Sigmoid colon (tissue), 4 donors: ENCODE measurements around the gene NUDT6.

Experiments used
- EP300 ChIP-seq, 4 donors: sonication (generic); formaldehyde crosslinking; IDR thresholded peaks; one replicate each; pipeline ENCODE4 v1.6.1; 2017; ENCODE audit warnings: antibody characterized with exemption in 4 of 4
- POLR2A ChIP-seq, 2 donors: fragments of 450-650 bp; IDR thresholded peaks; one replicate each; pipeline ENCODE4 v1.6.1; 2016; ENCODE audit warnings: antibody characterized with exemption in 2 of 2, mild to moderate bottlenecking in 2 of 2, moderate library complexity in 2 of 2
- TF ChIP-seq, protein P1 (sequence below), 4 experiments: fragments of 450-650 bp in 3 of 4; fragments of 200-600 bp in 1 of 4; IDR thresholded peaks; one replicate each; pipeline ENCODE4 v1.5.1; 2016 to 2019; ENCODE audit warnings: antibody characterized with exemption in 4 of 4, mild to moderate bottlenecking in 3 of 4, moderate library complexity in 2 of 4

DNA sequence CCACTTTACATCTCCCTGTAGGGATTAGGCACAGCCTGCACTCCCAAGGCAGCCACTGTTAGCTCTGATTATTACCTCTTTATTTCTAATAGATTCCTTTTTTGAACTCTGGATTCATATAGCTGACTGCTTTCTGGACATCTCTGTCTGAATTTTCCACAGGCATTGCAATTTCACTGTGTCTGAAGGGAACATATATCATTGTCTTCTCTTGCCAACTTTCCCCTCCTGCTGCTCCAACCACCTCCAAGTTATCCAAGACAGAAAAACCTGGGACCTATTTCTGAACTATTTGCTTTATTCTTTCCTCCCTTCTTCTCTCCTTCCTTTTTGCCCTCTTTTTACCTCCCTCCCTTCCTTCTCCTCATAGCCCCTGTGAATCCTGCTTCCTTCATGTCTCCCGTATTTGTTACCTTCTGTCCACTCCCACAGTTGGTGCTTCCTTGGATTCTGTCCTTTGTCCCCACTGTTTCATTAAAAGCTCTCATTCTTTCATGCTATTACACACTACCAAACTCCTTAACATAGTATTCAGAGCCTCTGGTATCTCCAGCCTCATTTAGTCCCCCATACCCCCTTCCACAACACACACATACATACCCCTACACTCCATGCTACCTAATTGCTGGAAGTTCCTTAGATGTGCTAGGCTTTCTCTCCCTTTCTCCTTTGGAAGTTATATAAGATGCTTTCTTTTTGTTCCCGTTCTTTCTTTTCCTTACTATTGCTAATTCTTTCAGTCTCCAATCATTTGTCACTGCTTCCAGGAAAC is 61.0 kb downstream of the NUDT6 start:
- TF ChIP-seq, protein P1, sequence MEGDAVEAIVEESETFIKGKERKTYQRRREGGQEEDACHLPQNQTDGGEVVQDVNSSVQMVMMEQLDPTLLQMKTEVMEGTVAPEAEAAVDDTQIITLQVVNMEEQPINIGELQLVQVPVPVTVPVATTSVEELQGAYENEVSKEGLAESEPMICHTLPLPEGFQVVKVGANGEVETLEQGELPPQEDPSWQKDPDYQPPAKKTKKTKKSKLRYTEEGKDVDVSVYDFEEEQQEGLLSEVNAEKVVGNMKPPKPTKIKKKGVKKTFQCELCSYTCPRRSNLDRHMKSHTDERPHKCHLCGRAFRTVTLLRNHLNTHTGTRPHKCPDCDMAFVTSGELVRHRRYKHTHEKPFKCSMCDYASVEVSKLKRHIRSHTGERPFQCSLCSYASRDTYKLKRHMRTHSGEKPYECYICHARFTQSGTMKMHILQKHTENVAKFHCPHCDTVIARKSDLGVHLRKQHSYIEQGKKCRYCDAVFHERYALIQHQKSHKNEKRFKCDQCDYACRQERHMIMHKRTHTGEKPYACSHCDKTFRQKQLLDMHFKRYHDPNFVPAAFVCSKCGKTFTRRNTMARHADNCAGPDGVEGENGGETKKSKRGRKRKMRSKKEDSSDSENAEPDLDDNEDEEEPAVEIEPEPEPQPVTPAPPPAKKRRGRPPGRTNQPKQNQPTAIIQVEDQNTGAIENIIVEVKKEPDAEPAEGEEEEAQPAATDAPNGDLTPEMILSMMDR (IDR thresholded peaks at IDR 0.05): no peak
- TF ChIP-seq POLR2A (IDR thresholded peaks at IDR 0.05) (no peak), EP300 (IDR thresholded peaks at IDR 0.05) (no peak)
